Mesenchymal stem cell (in vitro differentiated cells and primary cell): ENCODE results near the gene GRB14.

Experiments
- DNase-seq: peaks from one replicate; pipeline ENCODE4 v3.0.0-alpha.2; 2013
- H2AFZ ChIP-seq: one replicate; pipeline ENCODE4 v1.6.1; 2013; ENCODE audit warnings: low read depth, mild to moderate bottlenecking, control low read depth, inconsistent platforms, low read length, moderate library complexity
- H2AK5ac ChIP-seq: 2 replicates; pipeline ENCODE4 v1.6.1; 2013; ENCODE audit warnings: low read length, moderate library complexity, mild to moderate bottlenecking, inconsistent platforms; ENCODE audit not compliant: severe bottlenecking
- H2BK120ac ChIP-seq: one replicate; pipeline ENCODE4 v1.6.1; 2013; ENCODE audit warnings: low read depth, mild to moderate bottlenecking, inconsistent platforms, low read length, moderate library complexity
- H2BK12ac ChIP-seq, 2 experiments: one replicate each; pipeline ENCODE4 v1.6.1; 2013; ENCODE audit warnings: inconsistent platforms in 2 of 2, low read length in 2 of 2, mild to moderate bottlenecking in 2 of 2, moderate library complexity in 2 of 2, control low read depth in 1 of 2
- H2BK15ac ChIP-seq: one replicate; pipeline ENCODE4 v1.6.1; 2013; ENCODE audit warnings: mild to moderate bottlenecking, low read depth, inconsistent platforms; ENCODE audit not compliant: poor library complexity, severe bottlenecking
- H2BK5ac ChIP-seq: 2 replicates; pipeline ENCODE4 v1.6.1; 2013; ENCODE audit warnings: low read depth, mild to moderate bottlenecking, low read length, control low read depth, inconsistent platforms; ENCODE audit not compliant: poor library complexity, severe bottlenecking
- H3K14ac ChIP-seq, 2 experiments: one replicate each; pipeline ENCODE4 v1.6.1; 2013; ENCODE audit warnings: inconsistent platforms in 2 of 2, low read length in 2 of 2, control low read depth in 1 of 2, mild to moderate bottlenecking in 1 of 2, moderate library complexity in 1 of 2
- H3K18ac ChIP-seq, 2 experiments: one replicate each; pipeline ENCODE4 v1.6.1; 2013; ENCODE audit warnings: inconsistent platforms in 2 of 2, low read length in 2 of 2, control low read depth in 1 of 2, low read depth in 1 of 2, mild to moderate bottlenecking in 1 of 2
- H3K23ac ChIP-seq, 2 experiments: one replicate each; pipeline ENCODE4 v1.6.1; 2013; ENCODE audit warnings: inconsistent platforms in 2 of 2, low read length in 2 of 2, mild to moderate bottlenecking in 2 of 2, moderate library complexity in 2 of 2, control low read depth in 1 of 2
- H3K27ac ChIP-seq: 2 replicates; pipeline ENCODE4 v1.5.1; 2013; ENCODE audit warnings: mild to moderate bottlenecking, moderate library complexity, low read length, control low read depth, inconsistent platforms; ENCODE audit not compliant: poor library complexity, severe bottlenecking
- H3K27me3 ChIP-seq, 2 experiments: 2 replicates each; pipeline versions ENCODE4 v1.6.1 to v1.7.0; 2013; ENCODE audit warnings: low read length in 2 of 2, mild to moderate bottlenecking in 2 of 2, moderate library complexity in 2 of 2, control low read depth in 1 of 2, inconsistent platforms in 1 of 2; ENCODE audit not compliant: control insufficient read depth in 1 of 2, insufficient read depth in 1 of 2
- H3K36me3 ChIP-seq, 2 experiments: 2 replicates each; pipeline versions ENCODE4 v1.6.1 to v1.7.0; 2013; ENCODE audit warnings: low read length in 2 of 2, control low read depth in 1 of 2, inconsistent platforms in 1 of 2, low read depth in 1 of 2, mild to moderate bottlenecking in 1 of 2; ENCODE audit not compliant: insufficient read depth in 2 of 2, control insufficient read depth in 1 of 2
- H3K4ac ChIP-seq, 2 experiments: one replicate each; pipeline ENCODE4 v1.6.1; 2013; ENCODE audit warnings: inconsistent platforms in 2 of 2, low read length in 2 of 2, mild to moderate bottlenecking in 2 of 2, moderate library complexity in 2 of 2, control low read depth in 1 of 2, low read depth in 1 of 2
- H3K4me1 ChIP-seq: 2 replicates; pipeline ENCODE4 v1.6.1; 2013; ENCODE audit warnings: low read depth, low read length, control low read depth; ENCODE audit not compliant: control insufficient read depth, insufficient read depth
- H3K4me2 ChIP-seq: 2 replicates; pipeline ENCODE4 v1.6.1; 2013; ENCODE audit warnings: low read length, mild to moderate bottlenecking, inconsistent platforms; ENCODE audit not compliant: poor library complexity, severe bottlenecking
- H3K4me3 ChIP-seq, 2 experiments: 2 replicates each; pipeline versions ENCODE4 v1.5.1 to v1.7.0; 2013; ENCODE audit warnings: low read length in 2 of 2, mild to moderate bottlenecking in 2 of 2, control low read depth in 1 of 2, low read depth in 1 of 2; ENCODE audit not compliant: insufficient read depth in 1 of 2
- H3K79me1 ChIP-seq: replicated peaks from 2 replicates; pipeline ENCODE4 v1.6.1; 2013; ENCODE audit warnings: mild to moderate bottlenecking, control low read depth, low read length, inconsistent platforms; ENCODE audit not compliant: poor library complexity, severe bottlenecking
- H3K9ac ChIP-seq: 2 replicates; pipeline ENCODE4 v1.7.0; 2013; ENCODE audit warnings: mild to moderate bottlenecking, low read length, moderate library complexity
- H3K9me3 ChIP-seq: 2 replicates; pipeline ENCODE4 v1.7.0; 2013; ENCODE audit warnings: mild to moderate bottlenecking, low read length; ENCODE audit not compliant: control insufficient read depth
- H4K8ac ChIP-seq: one replicate; pipeline ENCODE4 v1.6.1; 2013; ENCODE audit warnings: inconsistent platforms, mild to moderate bottlenecking, low read length, moderate library complexity
- H4K91ac ChIP-seq: one replicate; pipeline ENCODE4 v1.6.1; 2013; ENCODE audit warnings: mild to moderate bottlenecking, low read length, inconsistent platforms
- WGBS: methylation state at CpG from one replicate; pipeline ENCODE4 v1.1.7; 2013; ENCODE audit warnings: mixed read lengths; 5-methylcytosine and 5-hydroxymethylcytosine counted together

Gene GRB14

DNA sequence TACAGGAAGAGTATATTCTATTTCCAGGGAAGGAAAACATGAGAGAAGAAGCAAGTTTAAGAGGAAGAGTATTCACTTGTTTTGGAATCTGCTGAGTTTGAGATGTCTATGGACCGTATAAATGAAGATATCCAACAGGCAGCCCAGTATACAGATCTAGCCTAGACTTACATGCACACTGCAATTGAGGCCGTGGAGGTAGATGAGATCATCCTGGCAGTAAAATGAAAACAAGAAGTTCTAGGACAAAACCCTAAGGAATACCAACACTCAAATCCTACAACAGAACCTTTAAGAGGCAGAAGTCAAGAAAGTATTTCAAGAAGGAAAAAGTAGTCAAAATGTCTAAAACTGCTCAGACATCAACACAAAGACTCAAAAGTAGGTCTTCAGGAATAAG lies 16.0 kb downstream of the GRB14 start:
- no peak overlapping the region for H3K23ac ChIP-seq
- H2BK12ac ChIP-seq, result no peak overlapping the region
- H3K4ac ChIP-seq, result no peak overlapping the region
- DNase-seq, result no peak
- H3K36me3 ChIP-seq, result peaks cover 0 to 4% of the 10 kb centered on the region in 2 experiments
- H3K4me2 ChIP-seq, result no peak overlapping the region
- no peak overlapping the region for H2BK15ac ChIP-seq
- no peak overlapping the region for H2BK5ac ChIP-seq
- no peak overlapping the region for H4K91ac ChIP-seq
- H3K79me1 ChIP-seq, result peaks cover 6% of the 10 kb centered on the region
- no peak overlapping the region for H3K9ac ChIP-seq
- no peak overlapping the region for H2AFZ ChIP-seq
- H2BK120ac ChIP-seq, result no peak overlapping the region
- no peak overlapping the region for H3K18ac ChIP-seq
- no peak overlapping the region for H4K8ac ChIP-seq
- H3K14ac ChIP-seq, result no peak overlapping the region
- no peaks in the 10 kb centered on the region for H3K9me3 ChIP-seq
- H2AK5ac ChIP-seq, result no peak overlapping the region
- no peak overlapping the region for H3K4me3 ChIP-seq
- WGBS, result 100% methylated on average over 1 of the region's 2 CpGs
- peak overlapping the region; percentile 35 for H3K27ac ChIP-seq
- H3K27me3 ChIP-seq, result no peaks in the 10 kb centered on the region
- H3K4me1 ChIP-seq, result peaks cover 4% of the 10 kb centered on the region

DNA sequence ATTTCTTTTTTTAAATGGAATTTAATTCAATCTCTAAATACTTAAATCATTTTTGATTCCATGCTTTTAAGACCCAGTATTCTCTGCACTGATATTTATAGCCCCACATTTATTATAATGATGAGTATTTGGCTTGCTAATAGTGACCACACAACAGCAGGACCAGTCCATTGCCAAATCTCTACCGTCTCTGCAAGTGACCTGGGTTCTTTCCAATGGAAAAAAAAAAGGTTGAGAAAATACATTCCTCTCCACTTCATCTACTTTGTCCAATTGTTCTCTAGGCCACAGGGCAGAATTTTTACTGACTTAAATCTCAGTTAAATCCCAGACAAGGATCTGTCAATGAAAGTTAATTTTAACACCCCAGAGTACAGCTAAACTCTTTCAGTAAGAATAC lies 20.5 kb downstream of the GRB14 start:
- Histone ChIP-seq H2BK120ac (no peak overlapping the region), H2BK12ac (no peak overlapping the region), H3K4ac (no peak overlapping the region), H4K8ac (no peak overlapping the region), H2BK15ac (no peak overlapping the region), H3K14ac (no peak overlapping the region), H3K4me1 (no peaks in the 10 kb centered on the region), H3K4me3 (no peak overlapping the region), H3K36me3 (no peaks in the 10 kb centered on the region), H3K79me1 (peaks cover 6% of the 10 kb centered on the region), H3K18ac (no peak overlapping the region), H2AFZ (no peak overlapping the region), H3K27ac (no peak overlapping the region), H3K9me3 (no peaks in the 10 kb centered on the region), H3K27me3 (no peaks in the 10 kb centered on the region), H3K9ac (peak overlapping the region; percentile 79), H4K91ac (no peak overlapping the region), H2BK5ac (no peak overlapping the region), H3K4me2 (no peak overlapping the region), H2AK5ac (no peak overlapping the region), H3K23ac (no peak overlapping the region)
- DNase-seq, result no peak
- WGBS, result 94% methylated on average over 1 of the region's 1 CpG

DNA sequence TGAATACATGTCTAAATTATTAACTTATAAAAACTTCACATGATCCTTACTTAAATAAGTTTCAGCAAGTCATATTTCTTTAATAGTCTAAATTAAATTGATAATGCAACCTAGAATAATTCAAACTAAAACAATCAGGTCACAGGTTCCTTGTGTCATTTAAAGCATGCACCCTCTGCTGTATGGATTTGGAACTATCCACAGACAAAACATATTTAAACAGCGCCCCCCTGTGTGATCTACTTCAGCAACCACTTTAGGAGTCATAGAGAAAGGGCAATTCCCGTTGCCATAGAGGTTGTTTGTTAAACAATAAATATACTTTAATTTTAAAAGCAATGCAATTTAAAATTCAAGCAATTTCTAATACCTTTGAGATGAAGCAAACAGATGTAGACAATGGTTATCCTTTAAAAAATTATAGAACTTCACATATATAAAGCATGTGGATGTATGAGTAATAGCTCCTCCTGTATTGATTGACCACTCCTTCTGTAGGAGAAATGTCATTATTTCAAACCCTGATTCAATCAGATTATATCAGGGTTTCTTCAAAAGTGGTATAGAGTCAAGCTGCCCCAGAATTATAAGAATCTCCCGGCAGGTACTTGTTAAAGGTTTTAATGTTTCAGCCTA lies 21.2 kb downstream of the GRB14 start:
- H3K27me3 ChIP-seq, result no peaks in the 10 kb centered on the region
- no peak overlapping the region for H3K4me2 ChIP-seq
- no peaks in the 10 kb centered on the region for H3K9me3 ChIP-seq
- H4K8ac ChIP-seq, result no peak overlapping the region
- H2AFZ ChIP-seq, result no peak overlapping the region
- no peaks in the 10 kb centered on the region for H3K36me3 ChIP-seq
- no peak overlapping the region for H3K4ac ChIP-seq
- no peaks in the 10 kb centered on the region for H3K4me1 ChIP-seq
- no peak overlapping the region for H4K91ac ChIP-seq
- H3K23ac ChIP-seq, result no peak overlapping the region
- no peak overlapping the region for H2BK12ac ChIP-seq
- no peak overlapping the region for H3K18ac ChIP-seq
- no peak overlapping the region for H2BK15ac ChIP-seq
- peaks cover 9% of the 10 kb centered on the region for H3K79me1 ChIP-seq
- H2AK5ac ChIP-seq, result no peak overlapping the region
- H2BK120ac ChIP-seq, result no peak overlapping the region
- peak overlapping the region; percentile 79 for H3K9ac ChIP-seq
- no peak overlapping the region for H3K14ac ChIP-seq
- peak; percentile 74 for DNase-seq
- whole genome bisulfite sequencing, result 90% methylated on average over 1 of the region's 3 CpGs
- H3K27ac ChIP-seq, result no peak overlapping the region
- H2BK5ac ChIP-seq, result no peak overlapping the region
- H3K4me3 ChIP-seq, result no peak overlapping the region

DNA sequence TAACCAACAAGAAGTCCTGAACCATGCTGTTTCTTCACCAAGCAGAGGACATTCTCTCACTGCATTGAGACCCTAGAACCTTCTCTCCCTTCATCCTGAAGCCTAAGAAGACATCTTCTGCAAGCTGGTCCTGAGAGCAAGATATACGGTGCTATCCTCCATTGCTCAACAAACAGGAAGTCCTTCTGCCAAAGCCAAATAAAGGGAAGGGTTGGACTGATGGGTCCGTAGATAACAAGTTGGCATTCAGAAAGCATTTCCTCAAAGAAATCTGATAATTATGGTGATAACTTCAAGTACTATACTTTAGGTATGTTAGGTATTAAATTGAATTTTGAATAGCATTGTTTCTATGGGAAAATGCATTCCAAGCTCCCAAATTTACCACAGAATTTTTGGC lies 23.3 kb downstream of the GRB14 start:
- no peak overlapping the region for H3K23ac ChIP-seq
- no peak overlapping the region for H4K8ac ChIP-seq
- H3K36me3 ChIP-seq, result peaks cover 0 to 2% of the 10 kb centered on the region in 2 experiments
- no peak overlapping the region for H2BK15ac ChIP-seq
- no peak overlapping the region for H3K27ac ChIP-seq
- H3K4me3 ChIP-seq, result no peak overlapping the region
- no peak overlapping the region for H2BK120ac ChIP-seq
- no peak overlapping the region for H2AK5ac ChIP-seq
- no peak overlapping the region for H3K9ac ChIP-seq
- no peak for DNase-seq
- H3K9me3 ChIP-seq, result no peaks in the 10 kb centered on the region
- H3K27me3 ChIP-seq, result no peaks in the 10 kb centered on the region
- H2BK5ac ChIP-seq, result no peak overlapping the region
- peak overlapping the region; percentile 21 for H4K91ac ChIP-seq
- H3K4me1 ChIP-seq, result no peaks in the 10 kb centered on the region
- no peak overlapping the region for H3K4me2 ChIP-seq
- H3K79me1 ChIP-seq, result peaks cover 12% of the 10 kb centered on the region
- H3K4ac ChIP-seq, result no peak overlapping the region
- H3K18ac ChIP-seq, result no peak overlapping the region
- no CpG with 5 or more reads among the region's 2 CpGs for WGBS
- H3K14ac ChIP-seq, result no peak overlapping the region
- H2AFZ ChIP-seq, result no peak overlapping the region
- H2BK12ac ChIP-seq, result no peak overlapping the region
